ENCODE data around the gene NPAS3.

NPAS3 gene

DNA sequence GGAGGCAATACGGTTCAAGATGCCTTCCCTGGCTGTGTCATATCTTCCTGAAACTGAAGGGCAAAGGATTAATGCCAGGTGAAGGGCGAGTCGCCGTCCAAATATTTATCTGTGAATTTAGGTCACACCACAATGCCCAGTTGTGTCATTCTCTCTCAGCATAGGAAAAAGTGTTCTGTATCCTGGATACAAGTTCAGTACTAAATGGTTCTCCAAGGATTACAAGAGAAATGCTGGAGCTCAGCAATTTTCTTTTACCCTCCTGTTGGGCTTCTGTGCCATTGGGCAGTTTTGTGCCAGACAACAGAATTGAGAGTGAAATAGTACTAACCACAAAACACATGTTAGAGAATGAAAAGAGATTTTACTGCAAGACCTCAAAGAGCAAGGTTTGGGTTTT is 518.3 kb downstream of the NPAS3 start:
- H3K36me3 ChIP-seq (ENCODE audit: control insufficient read depth, insufficient read depth, low read length): no peaks in the 10 kb centered on the region
- H3K4me1 ChIP-seq (ENCODE audit: control insufficient read depth, insufficient read depth, low read length): peaks cover 17% of the 10 kb centered on the region
- no peak overlapping the region for H3K4me3 ChIP-seq (ENCODE audit: low read depth, low read length)
- H3K27ac ChIP-seq (ENCODE audit: low read depth, low read length): no peak overlapping the region
- H3K9me3 ChIP-seq (ENCODE audit: control insufficient read depth, insufficient read depth, low read depth, low read length): no peaks in the 10 kb centered on the region
- no peak overlapping the region for H3K9ac ChIP-seq (ENCODE audit: low read length)
- H3K27me3 ChIP-seq (ENCODE audit: control insufficient read depth, insufficient read depth, low read length): no peaks in the 10 kb centered on the region

DNA sequence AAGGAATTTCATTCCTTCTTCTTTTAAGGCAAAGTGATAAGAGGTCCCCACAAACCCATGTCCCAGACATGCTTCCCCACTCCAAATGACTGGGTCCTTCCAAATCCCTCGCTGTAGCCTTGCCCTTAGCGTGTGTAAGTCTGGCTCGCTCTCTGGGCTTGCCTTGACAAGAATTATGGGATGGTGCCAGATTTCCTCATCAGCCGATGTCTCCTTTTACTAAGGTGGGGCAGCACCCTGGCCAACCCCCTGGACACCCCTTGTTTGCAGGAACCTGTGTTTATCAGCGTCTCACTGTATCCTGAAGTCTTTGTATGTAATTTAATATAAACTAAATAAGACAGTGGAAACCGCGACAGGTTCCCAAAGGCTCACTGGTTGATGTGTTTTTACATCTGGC is 518.9 kb downstream of the NPAS3 start:
- Histone ChIP-seq H3K9ac (ENCODE audit: low read length) (no peak overlapping the region), H3K4me3 (ENCODE audit: low read depth, low read length) (no peak overlapping the region), H3K27me3 (ENCODE audit: control insufficient read depth, insufficient read depth, low read length) (no peaks in the 10 kb centered on the region), H3K4me1 (ENCODE audit: control insufficient read depth, insufficient read depth, low read length) (peaks cover 17% of the 10 kb centered on the region), H3K36me3 (ENCODE audit: control insufficient read depth, insufficient read depth, low read length) (no peaks in the 10 kb centered on the region), H3K27ac (ENCODE audit: low read depth, low read length) (no peak overlapping the region), H3K9me3 (ENCODE audit: control insufficient read depth, insufficient read depth, low read depth, low read length) (no peaks in the 10 kb centered on the region)

DNA sequence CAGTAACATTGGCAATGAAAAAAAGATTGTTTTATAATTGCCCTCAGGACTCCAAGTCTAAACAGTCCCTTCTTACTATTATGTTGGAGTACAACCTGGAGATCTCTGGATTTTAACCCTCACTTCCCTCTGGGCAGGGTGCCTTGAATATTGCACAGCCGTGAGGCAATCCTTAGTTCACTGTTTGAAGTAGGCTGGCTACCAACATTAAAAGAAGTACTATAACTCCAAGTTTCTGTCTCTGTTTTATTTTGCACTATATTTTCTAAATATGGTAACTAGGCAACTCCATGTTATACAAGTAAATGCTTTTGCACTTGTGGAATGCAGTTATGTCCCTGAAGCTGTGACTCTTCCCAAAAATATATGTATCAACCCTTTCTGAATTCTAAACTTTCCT is 521.5 kb downstream of the NPAS3 start:
- Histone ChIP-seq H3K27ac (ENCODE audit: low read depth, low read length) (no peak overlapping the region), H3K9ac (ENCODE audit: low read length) (no peak overlapping the region), H3K27me3 (ENCODE audit: control insufficient read depth, insufficient read depth, low read length) (no peaks in the 10 kb centered on the region), H3K4me3 (ENCODE audit: low read depth, low read length) (no peak overlapping the region), H3K9me3 (ENCODE audit: control insufficient read depth, insufficient read depth, low read depth, low read length) (no peaks in the 10 kb centered on the region), H3K36me3 (ENCODE audit: control insufficient read depth, insufficient read depth, low read length) (no peaks in the 10 kb centered on the region), H3K4me1 (ENCODE audit: control insufficient read depth, insufficient read depth, low read length) (peaks cover 7% of the 10 kb centered on the region; the same call in 1 of the 2 replicates)

DNA sequence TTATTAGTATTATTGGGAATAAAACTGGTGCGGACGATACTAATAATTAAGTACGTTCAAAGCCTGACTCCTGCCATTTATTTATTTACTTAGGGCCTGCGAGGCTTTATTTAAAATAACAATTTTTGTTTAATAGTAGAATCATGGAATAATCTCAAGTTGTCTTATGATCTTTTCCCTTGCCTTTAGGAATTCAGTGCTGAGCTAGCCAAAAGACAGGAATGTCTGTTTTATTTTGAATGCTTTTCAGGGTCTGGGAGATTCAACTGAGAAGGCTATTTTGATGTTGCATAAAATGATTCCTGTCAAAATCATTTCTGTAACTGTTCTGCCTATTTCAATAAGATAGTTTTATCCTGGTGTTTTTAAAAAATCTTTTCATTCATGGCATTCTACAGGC is 522.4 kb downstream of the NPAS3 start:
- Histone ChIP-seq H3K4me3 (ENCODE audit: low read depth, low read length) (no peak overlapping the region), H3K36me3 (ENCODE audit: control insufficient read depth, insufficient read depth, low read length) (no peaks in the 10 kb centered on the region), H3K4me1 (ENCODE audit: control insufficient read depth, insufficient read depth, low read length) (peaks cover 1% of the 10 kb centered on the region; the same call in 1 of the 2 replicates), H3K9me3 (ENCODE audit: control insufficient read depth, insufficient read depth, low read depth, low read length) (no peaks in the 10 kb centered on the region), H3K27ac (ENCODE audit: low read depth, low read length) (no peak overlapping the region), H3K27me3 (ENCODE audit: control insufficient read depth, insufficient read depth, low read length) (no peaks in the 10 kb centered on the region), H3K9ac (ENCODE audit: low read length) (no peak overlapping the region)

DNA sequence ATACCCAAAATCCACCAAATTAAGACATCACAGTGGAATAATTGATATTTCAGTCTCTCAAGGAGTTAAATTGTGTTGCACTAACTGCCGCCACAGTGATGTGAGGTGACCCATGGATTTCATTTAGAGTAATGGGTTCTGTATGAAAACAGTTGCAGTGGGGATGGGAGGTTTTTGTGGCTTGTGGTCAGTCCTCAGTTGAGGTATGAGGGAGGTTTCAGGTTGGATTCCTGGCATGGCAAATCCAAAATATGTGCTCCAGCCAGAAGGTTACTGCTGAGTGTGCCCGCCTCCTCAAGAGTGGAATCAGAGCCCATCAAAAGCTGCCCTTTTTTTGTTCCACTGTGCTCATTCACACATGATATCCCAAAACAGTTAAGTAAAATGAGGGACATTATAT is 525.1 kb downstream of the NPAS3 start:
- H3K27ac ChIP-seq (ENCODE audit: low read depth, low read length): no peak overlapping the region
- no peak overlapping the region for H3K4me3 ChIP-seq (ENCODE audit: low read depth, low read length)

DNA sequence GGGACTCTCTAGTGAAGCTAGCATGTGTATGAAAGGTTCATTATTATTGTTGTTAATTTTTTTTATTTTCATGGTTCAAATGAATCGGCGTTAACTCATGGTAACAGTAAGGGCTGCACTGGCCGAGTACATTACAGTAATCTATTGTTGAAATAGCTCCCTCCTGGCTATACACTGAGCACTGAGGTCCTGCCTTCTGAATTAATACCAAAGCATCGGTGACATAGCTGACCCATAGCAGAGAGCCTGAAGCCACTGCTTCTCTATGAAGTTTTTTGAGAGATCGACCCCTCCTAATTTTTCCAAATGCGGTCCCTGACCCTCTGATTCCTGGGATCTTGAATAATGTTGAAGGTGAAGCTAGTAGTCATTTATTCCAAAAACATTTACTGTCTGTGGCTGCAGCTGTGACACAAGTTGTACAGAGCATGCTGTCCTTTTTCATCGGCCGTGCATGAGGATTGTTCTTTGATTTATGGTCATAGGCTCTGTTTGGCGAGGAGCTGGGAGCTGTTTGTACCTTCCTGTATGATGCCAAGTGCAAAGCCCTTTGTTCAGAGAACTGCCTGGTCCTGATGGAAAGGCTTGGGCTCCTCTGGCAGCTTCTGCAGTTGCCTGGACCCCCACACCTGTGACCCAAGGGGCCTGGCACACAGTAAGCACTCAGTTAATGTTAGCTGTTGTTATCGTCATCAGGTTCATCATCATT is 525.7 kb downstream of the NPAS3 start:
- H3K27ac ChIP-seq (ENCODE audit: low read depth, low read length): no peak overlapping the region
- H3K36me3 ChIP-seq (ENCODE audit: control insufficient read depth, insufficient read depth, low read length): no peaks in the 10 kb centered on the region

More for the DNA sequence above, 525.1 kb downstream of the NPAS3 start:
- Histone ChIP-seq H3K9me3 (ENCODE audit: control insufficient read depth, insufficient read depth, low read depth, low read length) (no peaks in the 10 kb centered on the region), H3K36me3 (ENCODE audit: control insufficient read depth, insufficient read depth, low read length) (no peaks in the 10 kb centered on the region), H3K9ac (ENCODE audit: low read length) (no peak overlapping the region), H3K4me1 (ENCODE audit: control insufficient read depth, insufficient read depth, low read length) (peaks cover 15% of the 10 kb centered on the region; the same call in 1 of the 2 replicates), H3K27me3 (ENCODE audit: control insufficient read depth, insufficient read depth, low read length) (no peaks in the 10 kb centered on the region)

DNA sequence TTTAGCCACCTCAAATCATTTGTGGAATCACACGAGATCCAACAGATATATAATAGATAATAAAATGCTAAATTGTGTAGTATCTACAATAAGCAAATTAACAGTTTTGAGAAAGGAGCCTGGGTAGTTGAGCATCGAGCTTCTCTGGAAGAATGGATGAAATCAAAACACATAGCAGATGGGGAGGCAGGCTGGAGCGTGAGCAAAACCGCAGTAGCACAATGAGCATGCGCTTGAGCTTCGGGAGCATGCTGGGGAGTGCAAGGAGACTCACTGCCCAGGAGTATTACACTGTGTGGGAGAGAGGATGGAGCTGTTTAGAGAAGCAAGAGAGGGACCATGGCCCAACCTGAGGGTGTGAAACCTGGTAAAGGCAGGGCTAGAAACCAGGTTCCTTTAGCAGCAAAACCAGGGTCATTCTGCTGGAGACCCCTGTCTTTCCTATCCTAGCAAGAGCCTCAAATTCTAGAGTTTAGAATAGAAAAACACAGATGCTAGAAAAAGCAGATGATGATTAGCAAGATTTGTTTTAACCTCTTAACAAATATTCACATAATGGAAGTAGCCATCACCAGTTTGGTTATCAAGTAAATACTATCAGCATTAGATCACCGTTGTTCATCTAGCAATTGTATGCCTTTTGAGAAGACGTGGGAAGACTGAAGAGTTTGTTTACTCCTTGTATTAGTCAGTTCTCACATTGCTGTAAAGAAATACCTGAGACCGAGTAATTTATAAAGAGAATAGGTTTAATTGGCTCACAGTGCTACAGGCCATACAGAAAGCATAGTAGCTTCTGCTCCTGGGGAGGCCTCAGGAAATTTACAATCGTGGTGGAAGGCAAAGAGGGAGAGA is 527.4 kb downstream of the NPAS3 start:
- Histone ChIP-seq H3K9me3 (ENCODE audit: control insufficient read depth, insufficient read depth, low read depth, low read length) (no peaks in the 10 kb centered on the region), H3K27ac (ENCODE audit: low read depth, low read length) (no peak overlapping the region), H3K4me1 (ENCODE audit: control insufficient read depth, insufficient read depth, low read length) (peaks cover 15% of the 10 kb centered on the region; the same call in 1 of the 2 replicates), H3K27me3 (ENCODE audit: control insufficient read depth, insufficient read depth, low read length) (no peaks in the 10 kb centered on the region), H3K9ac (ENCODE audit: low read length) (no peak overlapping the region), H3K36me3 (ENCODE audit: control insufficient read depth, insufficient read depth, low read length) (no peaks in the 10 kb centered on the region), H3K4me3 (ENCODE audit: low read depth, low read length) (no peak overlapping the region)

More for the DNA sequence above, 525.7 kb downstream of the NPAS3 start:
- H3K4me3 ChIP-seq (ENCODE audit: low read depth, low read length): no peak overlapping the region
- no peak overlapping the region for H3K9ac ChIP-seq (ENCODE audit: low read length)
- peaks cover 15% of the 10 kb centered on the region; the same call in 1 of the 2 replicates for H3K4me1 ChIP-seq (ENCODE audit: control insufficient read depth, insufficient read depth, low read length)
- H3K27me3 ChIP-seq (ENCODE audit: control insufficient read depth, insufficient read depth, low read length): no peaks in the 10 kb centered on the region
- H3K9me3 ChIP-seq (ENCODE audit: control insufficient read depth, insufficient read depth, low read depth, low read length): no peaks in the 10 kb centered on the region

DNA sequence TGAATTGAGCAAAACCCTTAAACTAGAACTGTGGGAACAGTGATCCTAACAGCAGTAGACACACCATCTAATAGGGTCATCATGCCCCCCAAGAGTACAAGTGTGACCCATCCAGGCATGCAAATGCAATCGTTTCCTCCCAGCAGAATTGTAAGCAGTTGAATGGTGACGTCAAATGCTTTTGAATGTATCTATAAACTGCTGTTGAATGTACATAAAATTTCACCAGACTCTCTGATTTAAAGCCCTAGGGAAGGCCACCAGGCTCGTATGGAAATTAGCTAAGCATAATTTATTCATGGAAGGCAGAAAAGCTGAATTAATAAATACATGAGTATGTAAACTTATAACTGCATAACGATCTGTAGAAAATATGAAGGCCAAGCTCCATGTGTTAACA is 529.3 kb downstream of the NPAS3 start:
- peaks cover 15% of the 10 kb centered on the region; the same call in 1 of the 2 replicates for H3K4me1 ChIP-seq (ENCODE audit: control insufficient read depth, insufficient read depth, low read length)
- no peaks in the 10 kb centered on the region for H3K27me3 ChIP-seq (ENCODE audit: control insufficient read depth, insufficient read depth, low read length)
- no peak overlapping the region for H3K9ac ChIP-seq (ENCODE audit: low read length)

DNA sequence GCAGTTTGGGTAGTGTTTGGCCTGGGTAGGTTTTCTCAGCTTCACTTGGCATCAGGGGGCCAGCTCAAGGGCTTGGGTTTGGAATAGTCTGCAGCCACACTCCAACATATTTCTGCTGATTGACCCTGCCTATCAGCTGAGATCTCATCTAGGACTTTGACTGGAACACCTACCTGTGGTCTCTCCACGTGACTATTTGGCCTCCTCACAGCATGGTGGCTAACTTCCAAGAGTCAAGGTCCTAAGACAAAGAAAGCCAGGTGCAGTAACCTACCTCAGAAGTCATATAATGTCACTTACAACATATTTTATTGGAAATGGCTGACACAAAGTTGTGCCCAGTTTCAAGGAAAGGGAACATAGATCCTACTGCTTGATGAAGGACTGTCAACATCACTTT is 531.2 kb downstream of the NPAS3 start:
- H3K4me3 ChIP-seq (ENCODE audit: low read depth, low read length): no peak overlapping the region
- no peaks in the 10 kb centered on the region for H3K9me3 ChIP-seq (ENCODE audit: control insufficient read depth, insufficient read depth, low read depth, low read length)
- no peaks in the 10 kb centered on the region for H3K36me3 ChIP-seq (ENCODE audit: control insufficient read depth, insufficient read depth, low read length)
- H3K4me1 ChIP-seq (ENCODE audit: control insufficient read depth, insufficient read depth, low read length): peaks cover 15% of the 10 kb centered on the region; the same call in 1 of the 2 replicates
- no peak overlapping the region for H3K27ac ChIP-seq (ENCODE audit: low read depth, low read length)
- H3K27me3 ChIP-seq (ENCODE audit: control insufficient read depth, insufficient read depth, low read length): no peaks in the 10 kb centered on the region
- no peak overlapping the region for H3K9ac ChIP-seq (ENCODE audit: low read length)

More for the DNA sequence above, 529.3 kb downstream of the NPAS3 start:
- Histone ChIP-seq H3K27ac (ENCODE audit: low read depth, low read length) (no peak overlapping the region), H3K4me3 (ENCODE audit: low read depth, low read length) (no peak overlapping the region), H3K9me3 (ENCODE audit: control insufficient read depth, insufficient read depth, low read depth, low read length) (no peaks in the 10 kb centered on the region), H3K36me3 (ENCODE audit: control insufficient read depth, insufficient read depth, low read length) (no peaks in the 10 kb centered on the region)

DNA sequence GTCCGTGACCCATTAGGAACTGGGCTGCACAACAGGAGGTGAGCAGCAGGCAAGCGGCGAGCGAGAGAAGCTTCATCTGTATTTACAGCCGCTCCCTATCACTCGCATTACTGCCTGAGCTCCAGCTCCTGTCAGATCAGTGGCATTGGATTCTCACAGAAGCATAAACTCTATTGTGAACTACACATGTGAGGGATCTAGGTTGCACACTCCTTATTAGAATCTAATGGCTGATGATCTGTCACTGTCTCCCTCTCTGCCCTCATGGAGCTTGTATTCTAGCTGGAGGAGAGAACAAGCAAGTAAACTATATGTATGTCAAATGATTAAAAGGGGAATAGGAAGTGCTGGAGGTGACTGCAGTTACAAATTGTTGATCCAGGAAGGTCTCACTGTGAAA is 533.1 kb downstream of the NPAS3 start:
- Histone ChIP-seq H3K27me3 (ENCODE audit: control insufficient read depth, insufficient read depth, low read length) (no peaks in the 10 kb centered on the region), H3K9ac (ENCODE audit: low read length) (no peak overlapping the region), H3K36me3 (ENCODE audit: control insufficient read depth, insufficient read depth, low read length) (no peaks in the 10 kb centered on the region), H3K4me1 (ENCODE audit: control insufficient read depth, insufficient read depth, low read length) (peaks cover 18% of the 10 kb centered on the region), H3K4me3 (ENCODE audit: low read depth, low read length) (no peak overlapping the region), H3K9me3 (ENCODE audit: control insufficient read depth, insufficient read depth, low read depth, low read length) (no peaks in the 10 kb centered on the region), H3K27ac (ENCODE audit: low read depth, low read length) (no peak overlapping the region)

DNA sequence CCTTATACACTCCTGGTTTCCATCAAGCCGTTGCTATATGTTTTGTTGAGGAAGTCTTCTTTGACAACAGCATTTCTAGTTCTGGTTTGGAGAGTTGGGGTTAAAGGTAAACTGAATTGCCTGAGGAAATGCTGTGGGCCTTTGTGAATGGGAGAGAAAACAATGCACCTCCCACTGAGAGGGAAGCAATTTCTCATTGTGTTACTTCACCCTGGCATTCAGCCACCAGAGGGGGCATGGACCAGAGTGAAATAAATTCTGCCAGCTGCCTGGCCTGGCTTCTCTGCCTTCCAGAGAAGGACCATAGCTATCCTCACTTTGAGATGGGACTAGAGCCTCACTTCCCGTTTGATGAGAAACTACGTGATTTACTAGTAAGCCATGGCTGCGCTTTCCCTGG is 536.9 kb downstream of the NPAS3 start:
- Histone ChIP-seq H3K9me3 (ENCODE audit: control insufficient read depth, insufficient read depth, low read depth, low read length) (no peaks in the 10 kb centered on the region), H3K27me3 (ENCODE audit: control insufficient read depth, insufficient read depth, low read length) (no peaks in the 10 kb centered on the region), H3K4me3 (ENCODE audit: low read depth, low read length) (no peak overlapping the region), H3K27ac (ENCODE audit: low read depth, low read length) (no peak overlapping the region), H3K9ac (ENCODE audit: low read length) (no peak overlapping the region), H3K36me3 (ENCODE audit: control insufficient read depth, insufficient read depth, low read length) (no peaks in the 10 kb centered on the region), H3K4me1 (ENCODE audit: control insufficient read depth, insufficient read depth, low read length) (peaks cover 19% of the 10 kb centered on the region)

Measured in HUES6 (cell line).